ENCODE results near the gene C1GALT1. TPM values are rescaled to one million over a fixed set of nuclear protein-coding genes. Genes with fewer than 3 reads are reported as not detected.

The C1GALT1 gene
- total and polyA plus RNA-seq, 9 donors = 13.0 to 19.7 (median 15.2) TPM

GRCh38 chr7:7292608-7293007 lies 110.3 kb downstream of the C1GALT1 start:
- no peak for DNase-seq
- Histone ChIP-seq H3K4me1 (ENCODE audit: control insufficient read depth, insufficient read depth, low read length) (no peaks in the 10 kb centered on the region), H3K4me3 (ENCODE audit: low read length) (no peak overlapping the region), H3K27me3 (ENCODE audit: control insufficient read depth, insufficient read depth, low read length) (no peaks in the 10 kb centered on the region), H3K27ac (ENCODE audit: low read length) (no peak overlapping the region), H3K9me3 (replicated peaks; ENCODE audit: control insufficient read depth, low read depth, low read length) (no peaks in the 10 kb centered on the region), H3K36me3 (ENCODE audit: control insufficient read depth, insufficient read depth, low read length) (no peaks in the 10 kb centered on the region)
- WGBS (ENCODE audit: insufficient coverage) = 90% methylated on average over 2 of the region's 5 CpGs

GRCh38 chr7:7293092-7293491 lies 110.7 kb downstream of the C1GALT1 start:
- no peaks in the 10 kb centered on the region for H3K27me3 ChIP-seq (ENCODE audit: control insufficient read depth, insufficient read depth, low read length)
- H3K27ac ChIP-seq (ENCODE audit: low read length) = no peak overlapping the region
- DNase-seq = no peak
- no peaks in the 10 kb centered on the region for H3K9me3 ChIP-seq (replicated peaks; ENCODE audit: control insufficient read depth, low read depth, low read length)
- H3K4me3 ChIP-seq (ENCODE audit: low read length) = no peak overlapping the region
- 100% methylated on average over 1 of the region's 2 CpGs for WGBS (ENCODE audit: insufficient coverage)
- H3K4me1 ChIP-seq (ENCODE audit: control insufficient read depth, insufficient read depth, low read length) = no peaks in the 10 kb centered on the region
- no peaks in the 10 kb centered on the region for H3K36me3 ChIP-seq (ENCODE audit: control insufficient read depth, insufficient read depth, low read length)

GRCh38 chr7:7294911-7295310 lies 112.6 kb downstream of the C1GALT1 start:
- no peak overlapping the region for H3K4me3 ChIP-seq (ENCODE audit: low read length)
- DNase-seq = no peak
- no peaks in the 10 kb centered on the region for H3K27me3 ChIP-seq (ENCODE audit: control insufficient read depth, insufficient read depth, low read length)
- H3K36me3 ChIP-seq (ENCODE audit: control insufficient read depth, insufficient read depth, low read length) = no peaks in the 10 kb centered on the region
- WGBS (ENCODE audit: insufficient coverage) = no CpG with 5 or more reads among the region's 4 CpGs
- H3K27ac ChIP-seq (ENCODE audit: low read length) = no peak overlapping the region
- no peaks in the 10 kb centered on the region for H3K4me1 ChIP-seq (ENCODE audit: control insufficient read depth, insufficient read depth, low read length)
- H3K9me3 ChIP-seq (replicated peaks; ENCODE audit: control insufficient read depth, low read depth, low read length) = no peaks in the 10 kb centered on the region
